Measurements from ENCODE around the gene ARID5B.

DNA sequence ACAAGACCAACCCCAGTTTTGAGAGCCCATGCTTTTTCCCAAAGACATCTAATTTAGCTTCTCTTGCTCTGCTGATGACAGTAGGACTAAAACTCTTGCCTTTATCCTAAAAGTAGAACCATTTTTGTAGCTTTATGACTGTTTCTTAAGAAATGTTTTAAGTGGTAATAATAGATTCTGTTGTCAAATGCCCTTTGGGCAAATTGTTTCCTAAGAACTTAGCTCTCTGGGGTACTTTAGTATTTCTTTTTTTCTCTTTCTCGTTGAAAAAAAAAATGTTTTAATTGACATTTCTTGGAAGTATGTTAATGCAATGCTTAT lies 157.4 kb downstream of the ARID5B start:
- TF ChIP-seq, protein P1, sequence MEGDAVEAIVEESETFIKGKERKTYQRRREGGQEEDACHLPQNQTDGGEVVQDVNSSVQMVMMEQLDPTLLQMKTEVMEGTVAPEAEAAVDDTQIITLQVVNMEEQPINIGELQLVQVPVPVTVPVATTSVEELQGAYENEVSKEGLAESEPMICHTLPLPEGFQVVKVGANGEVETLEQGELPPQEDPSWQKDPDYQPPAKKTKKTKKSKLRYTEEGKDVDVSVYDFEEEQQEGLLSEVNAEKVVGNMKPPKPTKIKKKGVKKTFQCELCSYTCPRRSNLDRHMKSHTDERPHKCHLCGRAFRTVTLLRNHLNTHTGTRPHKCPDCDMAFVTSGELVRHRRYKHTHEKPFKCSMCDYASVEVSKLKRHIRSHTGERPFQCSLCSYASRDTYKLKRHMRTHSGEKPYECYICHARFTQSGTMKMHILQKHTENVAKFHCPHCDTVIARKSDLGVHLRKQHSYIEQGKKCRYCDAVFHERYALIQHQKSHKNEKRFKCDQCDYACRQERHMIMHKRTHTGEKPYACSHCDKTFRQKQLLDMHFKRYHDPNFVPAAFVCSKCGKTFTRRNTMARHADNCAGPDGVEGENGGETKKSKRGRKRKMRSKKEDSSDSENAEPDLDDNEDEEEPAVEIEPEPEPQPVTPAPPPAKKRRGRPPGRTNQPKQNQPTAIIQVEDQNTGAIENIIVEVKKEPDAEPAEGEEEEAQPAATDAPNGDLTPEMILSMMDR (IDR thresholded peaks at IDR 0.05; ENCODE audit: extremely low read depth in 1 of 2, insufficient read depth in 1 of 2, low read depth in 1 of 2, low read length in 2 of 2), result no peak
- TF ChIP-seq EZH2 (IDR thresholded peaks at IDR 0.05; ENCODE audit: borderline replicate concordance, low read depth, low read length, severe bottlenecking), result no peak
- no peak for TF ChIP-seq POLR2A (IDR thresholded peaks at IDR 0.05; ENCODE audit: low read depth, low read length)
- TF ChIP-seq, protein P2, sequence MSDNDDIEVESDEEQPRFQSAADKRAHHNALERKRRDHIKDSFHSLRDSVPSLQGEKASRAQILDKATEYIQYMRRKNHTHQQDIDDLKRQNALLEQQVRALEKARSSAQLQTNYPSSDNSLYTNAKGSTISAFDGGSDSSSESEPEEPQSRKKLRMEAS (IDR thresholded peaks at IDR 0.05; ENCODE audit: insufficient read depth, insufficient read length), result no peak
- no peak for TF ChIP-seq MYC (IDR thresholded peaks at IDR 0.05; ENCODE audit: low read depth, low read length)
- no peak for TF ChIP-seq POLR2AphosphoS5 (IDR thresholded peaks at IDR 0.05; ENCODE audit: insufficient read depth, low read depth, low read length)

Data from endothelial cell of umbilical vein (primary cell).